GM21737 (cell line): ENCODE results near the gene CNOT4.
A peak's percentile ranks its signal among the peaks of the same experiment; 100 is the strongest.
"Not testable (repeated sequence)": the region's sequence is repeated elsewhere in the genome, so short reads cannot be mapped to it uniquely, and the experiment has no call there.

ENCODE experiments used
- ATAC-seq: cut with Tn5 transposase; IDR thresholded peaks from one replicate; pipeline ENCODE4 v1.9.1; 2021; ENCODE audit warnings: mild to moderate bottlenecking, moderate library complexity; ENCODE audit not compliant: unreplicated experiment

CNOT4 gene

DNA sequence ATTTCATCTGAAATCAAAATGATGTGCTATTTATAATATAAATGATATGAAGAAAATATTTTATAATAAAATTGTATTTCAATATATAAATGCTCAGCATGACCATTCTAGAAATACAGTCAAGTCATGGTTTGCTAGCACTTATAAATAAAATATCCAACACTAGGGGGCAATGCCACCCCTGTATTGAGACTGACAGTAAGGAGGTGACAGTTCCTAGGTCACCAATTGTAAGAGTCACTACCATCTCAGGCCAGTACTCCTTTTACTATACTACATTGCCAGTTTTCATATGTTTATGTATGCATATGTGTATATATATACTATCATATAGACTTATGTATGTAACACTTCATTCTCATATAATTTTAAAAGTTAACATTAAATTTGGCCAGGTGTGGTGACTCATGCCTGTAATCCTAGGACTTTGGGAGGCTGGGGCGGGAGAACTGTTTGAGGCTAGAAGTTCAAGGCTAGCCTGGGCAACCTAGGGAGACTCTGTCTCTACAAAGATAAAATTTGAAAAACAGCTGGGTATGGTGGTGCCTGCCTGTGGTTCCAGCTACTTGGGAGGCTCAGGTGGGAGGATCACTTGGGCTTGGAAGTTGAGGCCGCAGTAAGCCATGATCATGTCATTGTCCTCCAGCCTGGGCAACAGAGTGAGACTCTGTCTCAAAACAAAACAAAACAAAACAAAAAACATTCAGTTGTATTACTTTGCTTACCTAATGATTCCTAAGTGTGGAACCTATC, 2.4 kb upstream of the CNOT4 start:
- peak; percentile 32 for ATAC-seq

DNA sequence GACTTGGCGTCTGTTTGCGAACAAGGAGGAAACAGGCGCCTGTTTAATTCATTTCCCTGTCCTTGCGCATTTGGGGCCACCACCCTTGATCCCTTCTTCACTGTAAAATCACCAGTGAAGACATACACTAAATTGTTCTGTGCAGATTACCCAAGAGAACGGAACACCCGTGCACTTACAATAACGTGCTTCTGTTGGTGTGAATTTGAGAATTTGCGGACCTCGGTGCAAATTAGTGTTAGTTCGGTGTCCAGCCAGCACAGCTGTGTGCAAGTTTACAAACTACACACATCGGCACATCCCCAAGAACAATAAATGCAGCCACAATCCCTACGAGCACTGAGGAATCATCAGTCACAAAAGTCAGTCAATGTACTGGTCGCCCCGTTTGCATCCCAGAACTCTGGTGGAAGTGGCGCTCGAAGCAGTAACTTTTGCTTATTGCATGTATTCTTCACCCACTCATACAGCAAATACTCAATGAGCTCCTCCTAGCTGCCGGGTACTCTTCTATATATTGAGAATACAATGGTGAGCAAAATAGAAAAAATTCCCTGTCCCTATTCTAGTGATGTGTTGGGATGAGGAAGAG, 786 bp upstream of the CNOT4 start:
- no peak for ATAC-seq

GRCh38 chr7:135509589-135509838, 388 bp downstream of the CNOT4 start:
- ATAC-seq: no peak

- peak; percentile 21 for ATAC-seq
Observed at GRCh38 chr7:135508883-135509588, 866 bp downstream of the CNOT4 start.

- no peak for ATAC-seq
Observed at GRCh38 chr7:135501402-135501801, 8.5 kb downstream of the CNOT4 start.

GRCh38 chr7:135499818-135500217, 10.1 kb downstream of the CNOT4 start:
- ATAC-seq: no peak

- ATAC-seq: not testable (repeated sequence)
Observed at GRCh38 chr7:135497161-135497560, 12.7 kb downstream of the CNOT4 start.

GRCh38 chr7:135493362-135493761, 16.5 kb downstream of the CNOT4 start:
- no peak for ATAC-seq

DNA sequence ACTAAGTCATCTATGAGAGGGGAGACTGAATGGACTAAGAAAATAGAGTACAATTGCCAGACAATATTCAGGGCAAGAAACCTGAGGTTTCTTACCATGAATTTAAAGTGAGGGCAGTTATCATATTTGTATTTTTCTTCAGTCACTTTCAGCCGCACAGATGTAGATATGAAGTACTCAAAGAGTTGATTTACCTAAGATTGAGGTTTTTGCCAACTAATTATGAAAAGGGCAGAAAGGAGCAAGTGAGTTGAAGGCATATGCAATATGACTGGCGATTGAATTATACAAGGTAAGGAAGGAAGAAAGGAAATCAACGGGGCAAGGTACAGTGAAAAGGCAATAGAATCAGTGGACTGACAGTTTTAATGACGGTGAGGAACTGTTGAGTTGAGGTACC, 17.8 kb downstream of the CNOT4 start:
- no peak for ATAC-seq

- ATAC-seq: no peak
Observed at GRCh38 chr7:135490783-135491182, 19.1 kb downstream of the CNOT4 start.

DNA sequence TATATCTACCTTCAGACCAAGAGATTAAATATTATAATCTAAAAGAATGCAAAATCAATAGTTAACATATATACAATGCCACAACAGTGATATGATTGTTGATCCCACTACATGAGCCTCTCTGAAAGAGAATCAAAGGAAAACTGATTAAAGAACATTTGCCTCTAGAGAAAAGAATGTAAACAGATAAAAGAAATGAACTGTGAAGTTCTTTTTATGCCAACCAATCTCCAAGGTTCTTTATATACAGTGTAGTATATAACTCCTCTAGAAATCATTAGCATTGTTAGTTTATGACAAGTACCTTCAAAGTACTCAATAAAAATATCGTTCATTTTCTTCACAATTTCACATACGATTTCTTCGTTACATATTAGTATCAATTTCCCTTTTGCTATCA, 20.1 kb downstream of the CNOT4 start:
- ATAC-seq: no peak

DNA sequence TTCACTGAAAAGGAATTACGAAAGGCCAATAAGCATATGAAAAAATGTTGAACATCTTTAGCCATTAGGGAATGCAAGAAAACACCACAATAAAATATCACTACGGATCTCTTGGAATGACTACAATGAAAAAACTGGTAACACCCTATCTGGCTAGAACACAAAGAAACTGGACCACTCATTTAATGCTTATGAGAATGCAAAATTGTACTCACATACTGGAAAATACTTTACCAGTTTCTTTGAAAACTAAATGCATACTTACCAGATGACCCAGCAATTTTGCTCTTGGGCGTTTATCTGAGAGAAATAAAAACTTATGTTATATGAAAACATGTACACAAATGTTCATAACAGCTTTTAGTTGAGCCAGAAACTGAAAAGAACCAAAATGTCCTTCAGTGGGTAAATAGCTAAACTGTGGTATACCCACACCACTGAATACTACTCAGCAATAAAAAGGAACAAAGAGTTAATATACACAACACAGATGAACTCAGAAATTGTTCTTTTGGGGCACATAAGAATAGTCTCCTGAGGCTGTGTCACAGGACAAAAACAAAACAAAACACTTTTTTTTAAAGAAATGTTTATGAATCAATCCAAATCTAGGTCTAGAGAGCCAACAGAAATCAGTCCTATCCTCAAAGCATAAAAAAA, 23.5 kb downstream of the CNOT4 start:
- ATAC-seq: no peak

GRCh38 chr7:135481598-135481979, 28.3 kb downstream of the CNOT4 start:
- no peak for ATAC-seq

- no peak for ATAC-seq
Observed at GRCh38 chr7:135480966-135481597, 28.8 kb downstream of the CNOT4 start.

- ATAC-seq: no peak
Observed at GRCh38 chr7:135475521-135475920, 34.4 kb downstream of the CNOT4 start.

- not testable (repeated sequence) for ATAC-seq
Observed at GRCh38 chr7:135469705-135470104, 40.2 kb downstream of the CNOT4 start.

GRCh38 chr7:135467207-135467711, 42.6 kb downstream of the CNOT4 start:
- no peak for ATAC-seq

- no peak for ATAC-seq
Observed at GRCh38 chr7:135466442-135467206, 43.3 kb downstream of the CNOT4 start.

- no peak for ATAC-seq
Observed at GRCh38 chr7:135463908-135464307, 46.0 kb downstream of the CNOT4 start.

GRCh38 chr7:135459951-135460567, 49.8 kb downstream of the CNOT4 start:
- ATAC-seq: no peak
